ENCODE measurements around the gene HMGCR. TPM values are rescaled to one million over a fixed set of nuclear protein-coding genes. Genes with fewer than 3 reads are reported as not detected.

Gene HMGCR
- polyA plus RNA-seq, 3 donors: 19.8 to 33.3 (median 31.9) TPM

GRCh38 chr5:75349663-75350062 is 12.6 kb downstream of the HMGCR start:
- Histone ChIP-seq H3K4me2 (replicated peaks; ENCODE audit: extremely low read depth, low read length, poor library complexity, severe bottlenecking) (no peak overlapping the region), H3K4me3 (replicated peaks in 1 of 3; ENCODE audit: low read depth in 2 of 3, low read length in 3 of 3) (no peak overlapping the region), H3K27ac (ENCODE audit: low read depth in 1 of 2, low read length in 2 of 2) (no peak overlapping the region), H3K27me3 (ENCODE audit: control insufficient read depth in 2 of 2, insufficient read depth in 2 of 2, low read length in 2 of 2) (no peaks in the 10 kb centered on the region), H3K79me2 (ENCODE audit: insufficient read depth, low read length) (no peaks in the 10 kb centered on the region), H3K9ac (ENCODE audit: insufficient read depth, low read length, poor library complexity, severe bottlenecking) (no peak overlapping the region), H3K9me3 (replicated peaks in 1 of 2; ENCODE audit: control insufficient read depth in 1 of 2, insufficient read depth in 1 of 2, low read length in 2 of 2) (no peaks in the 10 kb centered on the region), H3K36me3 (replicated peaks in 1 of 2; ENCODE audit: control insufficient read depth in 1 of 2, insufficient read depth in 2 of 2, low read length in 2 of 2) (peaks cover 91 to 97% of the 10 kb centered on the region in 2 donors), H3K4me1 (ENCODE audit: control insufficient read depth in 1 of 2, insufficient read depth in 2 of 2, low read length in 2 of 2) (no peaks in the 10 kb centered on the region), H4K20me1 (ENCODE audit: insufficient read depth, low read length) (peaks cover 10% of the 10 kb centered on the region), H2AFZ (ENCODE audit: insufficient read depth, low read depth, low read length, poor library complexity, severe bottlenecking) (no peak overlapping the region)
- no peaks in the 10 kb centered on the region for H3K4me1 Mint-ChIP-seq
- no peak for DNase-seq
- peaks cover 76 to 89% of the 10 kb centered on the region in 2 donors for H3K36me3 Mint-ChIP-seq
- intact Hi-C loops (cut with micrococcal nuclease): no loop called here
- H3K9me3 Mint-ChIP-seq: no peaks in the 10 kb centered on the region
- no peak overlapping the region for H3K27ac Mint-ChIP-seq
- no CpG with 5 or more reads among the region's 2 CpGs for WGBS (ENCODE audit: insufficient coverage)
- peaks cover 0 to 1% (median 0%) of the 10 kb centered on the region in 3 donors for H3K27me3 Mint-ChIP-seq (ENCODE audit: low read depth in 3 of 3)
- no peak for TF ChIP-seq CTCF (IDR thresholded peaks at IDR 0.05)
- H3K4me3 Mint-ChIP-seq: no peak overlapping the region

- no peak overlapping the region for H3K9ac ChIP-seq (ENCODE audit: insufficient read depth, low read length, poor library complexity, severe bottlenecking)
- no peaks in the 10 kb centered on the region for H3K4me1 ChIP-seq (ENCODE audit: control insufficient read depth in 1 of 2, insufficient read depth in 2 of 2, low read length in 2 of 2)
- 93% methylated on average over 3 of the region's 7 CpGs for whole genome bisulfite sequencing (ENCODE audit: insufficient coverage)
- H2AFZ ChIP-seq (ENCODE audit: insufficient read depth, low read depth, low read length, poor library complexity, severe bottlenecking): no peak overlapping the region
- no peaks in the 10 kb centered on the region for H3K9me3 ChIP-seq (replicated peaks in 1 of 2; ENCODE audit: control insufficient read depth in 1 of 2, insufficient read depth in 1 of 2, low read length in 2 of 2)
- no peak overlapping the region for H3K4me2 ChIP-seq (replicated peaks; ENCODE audit: extremely low read depth, low read length, poor library complexity, severe bottlenecking)
- H3K27me3 ChIP-seq (ENCODE audit: control insufficient read depth in 2 of 2, insufficient read depth in 2 of 2, low read length in 2 of 2): no peaks in the 10 kb centered on the region
- TF ChIP-seq CTCF (IDR thresholded peaks at IDR 0.05): no peak
- no peak overlapping the region for H3K4me3 ChIP-seq (replicated peaks in 1 of 3; ENCODE audit: low read depth in 2 of 3, low read length in 3 of 3)
- H4K20me1 ChIP-seq (ENCODE audit: insufficient read depth, low read length): peaks cover 10% of the 10 kb centered on the region
- peak overlapping the region in 2 of 7 donors; percentile 11 to 43 for H3K27ac Mint-ChIP-seq
- H3K36me3 Mint-ChIP-seq: peaks cover 75 to 88% of the 10 kb centered on the region in 2 donors
- intact Hi-C loops (cut with micrococcal nuclease): no loop called here
- no peaks in the 10 kb centered on the region for H3K9me3 Mint-ChIP-seq
- peaks cover 0 to 1% (median 0%) of the 10 kb centered on the region in 3 donors for H3K27me3 Mint-ChIP-seq (ENCODE audit: low read depth in 3 of 3)
- DNase-seq: no peak
- H3K36me3 ChIP-seq (replicated peaks in 1 of 2; ENCODE audit: control insufficient read depth in 1 of 2, insufficient read depth in 2 of 2, low read length in 2 of 2): peaks cover 91 to 97% of the 10 kb centered on the region in 2 donors
- H3K4me3 Mint-ChIP-seq: no peak overlapping the region
- no peak overlapping the region for H3K27ac ChIP-seq (ENCODE audit: low read depth in 1 of 2, low read length in 2 of 2)
- H3K79me2 ChIP-seq (ENCODE audit: insufficient read depth, low read length): no peaks in the 10 kb centered on the region
- H3K4me1 Mint-ChIP-seq: no peaks in the 10 kb centered on the region
Observed at GRCh38 chr5:75351139-75351926, 14.3 kb downstream of the HMGCR start.

Measured in CD14-positive monocyte (primary cell).